Chondrocyte (in vitro differentiated cells): Measurements from ENCODE around the gene NFATC3. TPM values are rescaled to one million over a fixed set of nuclear protein-coding genes. Genes with fewer than 3 reads are reported as not detected.

Source experiments
- DNase-seq: peaks from one replicate; pipeline ENCODE4 v3.0.0; 2021; ENCODE audit warnings: mixed read lengths, low spot score
- H3K27ac Mint-ChIP-seq: one replicate; pipeline ENCODE4 v1.8.0; 2021; ENCODE audit warnings: mild to moderate bottlenecking, moderate library complexity, mixed read lengths; ENCODE audit not compliant: unreplicated experiment
- H3K27me3 Mint-ChIP-seq: 2 replicates; pipeline ENCODE4 v1.8.0; 2021; ENCODE audit warnings: low read depth, mixed read lengths
- H3K36me3 Mint-ChIP-seq: 2 replicates; pipeline ENCODE4 v1.8.0; 2021; ENCODE audit warnings: low read depth, mixed read lengths
- H3K4me1 Mint-ChIP-seq: 2 replicates; pipeline ENCODE4 v1.8.0; 2021; ENCODE audit warnings: low read depth, mild to moderate bottlenecking, mixed read lengths
- H3K4me3 Mint-ChIP-seq: one replicate; pipeline ENCODE4 v1.8.0; 2021; ENCODE audit warnings: mild to moderate bottlenecking, moderate library complexity, mixed read lengths; ENCODE audit not compliant: unreplicated experiment
- H3K9me3 Mint-ChIP-seq: 2 replicates; pipeline ENCODE4 v1.8.0; 2021; ENCODE audit warnings: low read depth, mixed read lengths
- CTCF ChIP-seq: fragments of 200-600 bp; sonication (generic); IDR thresholded peaks from 2 replicates; pipeline ENCODE4 v1.5.0; 2021; ENCODE audit warnings: antibody characterized with exemption, mild to moderate bottlenecking, moderate library complexity
- total RNA-seq: library from RNA; stranded (reverse); gene quantifications from 3 replicates; pipeline ENCODE4 v1.2.1, GENCODE V29; 2021

NFATC3 gene
- total RNA-seq, 1 donor from 2014 or later, result 37.7 TPM

DNA sequence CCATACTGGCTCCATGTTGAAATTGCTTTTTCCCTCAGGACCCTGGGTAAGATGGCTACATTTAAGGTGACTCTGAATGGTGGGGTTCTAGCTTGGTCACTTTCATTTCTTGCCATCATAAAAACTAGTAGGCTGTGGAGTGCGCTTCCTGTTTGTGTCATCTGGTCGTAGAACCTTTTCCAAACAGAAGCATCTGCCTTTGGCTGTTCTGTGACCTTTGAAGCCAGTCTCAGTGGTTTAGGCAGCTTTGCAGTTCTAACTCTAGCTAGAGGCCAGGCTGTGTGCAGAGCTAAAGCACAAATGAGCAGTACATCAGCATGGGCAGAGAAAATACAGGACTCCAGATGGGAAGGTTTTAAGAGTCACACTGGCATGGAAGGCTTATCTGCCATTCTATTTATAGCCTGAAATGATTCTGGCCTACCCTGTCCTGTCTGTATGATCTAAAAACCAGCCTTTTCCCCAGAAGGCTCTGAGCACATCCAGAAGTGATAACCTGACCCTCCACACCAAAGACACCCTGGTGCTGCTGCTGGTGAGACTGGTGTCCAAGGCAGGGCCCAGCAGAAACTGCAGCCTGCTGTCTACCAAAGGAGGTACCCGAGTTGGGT, 142.1 kb downstream of the NFATC3 start:
- peaks cover 14% of the 10 kb centered on the region for H3K4me1 Mint-ChIP-seq
- no peaks in the 10 kb centered on the region for H3K36me3 Mint-ChIP-seq
- no peak for TF ChIP-seq CTCF
- no peak overlapping the region for H3K4me3 Mint-ChIP-seq
- no peak overlapping the region for H3K27ac Mint-ChIP-seq
- H3K27me3 Mint-ChIP-seq, result no peaks in the 10 kb centered on the region
- no peaks in the 10 kb centered on the region for H3K9me3 Mint-ChIP-seq
- DNase-seq, result no peak

DNA sequence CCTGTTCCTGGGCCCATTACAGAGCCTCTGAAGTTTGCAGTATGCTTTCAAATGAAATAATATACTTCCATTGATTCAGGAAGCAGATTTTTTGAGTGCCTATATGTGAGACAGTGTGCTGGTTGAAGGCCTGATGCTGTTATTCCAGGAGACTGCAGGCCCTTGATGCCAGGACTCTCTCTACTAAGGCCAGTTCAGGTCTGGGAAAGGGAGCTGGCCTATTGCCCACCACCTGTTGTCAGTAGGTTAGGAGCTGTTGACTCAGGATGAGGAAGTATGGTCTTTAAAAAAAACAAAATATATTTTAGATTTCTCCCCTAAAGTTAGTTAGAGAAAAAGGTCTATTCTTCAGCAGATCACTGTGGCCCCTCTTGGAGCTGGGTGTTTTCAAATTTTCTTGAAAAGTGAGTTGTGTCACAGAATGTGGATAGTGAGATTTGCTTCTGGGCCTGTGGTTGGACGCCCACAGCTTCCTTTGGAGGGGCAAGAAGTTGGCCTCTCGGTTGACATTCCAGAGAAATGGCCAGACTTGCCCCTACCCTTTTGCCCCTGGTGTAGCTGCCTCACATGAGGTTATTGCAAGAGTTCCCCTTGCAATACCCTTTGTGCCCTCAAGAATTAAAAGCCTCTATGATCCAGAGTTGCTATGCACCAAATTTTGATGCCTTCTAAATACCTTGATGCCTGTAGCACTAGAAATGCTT, 142.8 kb downstream of the NFATC3 start:
- H3K27ac Mint-ChIP-seq, result no peak overlapping the region
- no peak for TF ChIP-seq CTCF
- no peak overlapping the region for H3K4me3 Mint-ChIP-seq
- H3K27me3 Mint-ChIP-seq, result no peaks in the 10 kb centered on the region
- DNase-seq, result no peak
- H3K9me3 Mint-ChIP-seq, result no peaks in the 10 kb centered on the region
- no peaks in the 10 kb centered on the region for H3K36me3 Mint-ChIP-seq
- H3K4me1 Mint-ChIP-seq, result peaks cover 14% of the 10 kb centered on the region

DNA sequence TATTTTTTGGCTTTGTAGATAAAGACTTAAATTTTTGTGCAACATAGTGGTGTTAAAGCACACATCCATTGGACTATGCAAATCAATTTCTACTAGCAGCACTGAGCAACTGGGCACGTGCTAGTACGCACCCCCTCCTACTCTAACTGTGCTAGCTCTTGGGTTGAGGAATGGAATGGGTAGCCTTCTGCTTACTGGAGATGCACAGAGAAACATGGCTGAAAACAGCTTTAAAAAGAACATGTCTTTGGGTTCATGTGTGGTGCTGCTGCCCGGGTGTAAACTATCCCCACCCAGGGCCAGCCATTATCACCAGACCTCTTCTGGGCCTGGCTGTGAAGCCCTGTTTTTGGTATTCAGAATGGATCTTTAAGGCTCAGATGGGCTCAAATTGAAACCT, 143.5 kb downstream of the NFATC3 start:
- Mint-ChIP-seq H3K4me3 (no peak overlapping the region), H3K4me1 (peaks cover 14% of the 10 kb centered on the region), H3K27me3 (no peaks in the 10 kb centered on the region), H3K27ac (no peak overlapping the region), H3K36me3 (no peaks in the 10 kb centered on the region), H3K9me3 (no peaks in the 10 kb centered on the region)
- no peak for TF ChIP-seq CTCF
- DNase-seq, result no peak

DNA sequence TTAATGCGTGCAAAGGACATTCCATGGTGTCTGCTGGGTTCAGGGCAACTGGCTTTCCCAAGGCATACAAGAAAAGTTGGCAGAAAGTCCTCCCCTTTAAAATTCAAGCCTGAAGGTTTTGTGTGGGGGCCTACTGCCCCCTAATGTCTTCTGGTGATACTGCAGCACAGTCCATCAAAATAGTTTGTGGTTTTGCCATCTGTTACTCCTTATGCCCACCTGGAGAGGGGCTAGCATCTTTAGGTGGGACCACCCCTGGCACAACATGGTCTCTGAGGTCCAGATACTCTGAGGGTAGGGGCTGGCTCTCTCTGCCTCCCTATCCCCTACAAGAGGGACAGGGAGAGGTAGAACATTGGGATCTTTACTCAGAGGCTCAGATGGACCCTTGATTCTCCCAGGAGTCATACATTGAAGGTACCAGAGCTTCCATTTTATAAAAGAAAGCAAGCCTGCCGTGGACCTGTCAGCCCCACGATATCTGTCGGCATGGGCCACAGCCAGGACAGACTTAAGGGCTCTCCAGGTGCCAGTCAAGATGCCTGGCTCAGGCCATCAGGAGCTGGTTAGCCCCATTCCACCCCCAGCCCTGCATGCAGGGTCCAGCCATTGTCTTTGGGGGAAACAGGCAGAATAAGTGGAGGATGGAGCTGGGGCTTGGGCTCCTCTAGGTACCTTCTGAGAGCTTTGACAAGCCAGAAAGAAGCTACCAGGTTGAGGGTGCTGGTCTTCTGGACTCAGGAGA, 144.4 kb downstream of the NFATC3 start:
- Mint-ChIP-seq H3K4me3 (no peak overlapping the region), H3K27ac (peak overlapping the region; percentile 86)

More for the DNA sequence above, 144.4 kb downstream of the NFATC3 start:
- Mint-ChIP-seq H3K9me3 (no peaks in the 10 kb centered on the region), H3K27me3 (no peaks in the 10 kb centered on the region), H3K4me1 (peaks cover 14% of the 10 kb centered on the region), H3K36me3 (no peaks in the 10 kb centered on the region)
- peak; percentile 95 for TF ChIP-seq CTCF
- DNase-seq, result no peak
